Spleen (tissue), 11 donors: ENCODE data around the gene PPP1R15B. TPM values are rescaled to one million over a fixed set of nuclear protein-coding genes. Genes with fewer than 3 reads are reported as not detected.
"Not testable (repeated sequence)": the region's sequence is repeated elsewhere in the genome, so short reads cannot be mapped to it uniquely, and the experiment has no call there.

Source experiments
- DNase-seq: peaks from one replicate; pipeline ENCODE4 v3.0.0-alpha.2; 2020
- H3K27ac ChIP-seq, 8 donors: fragments of 200-600 bp; sonication (generic) in 7 of 8; 1 replicate in 4 of 8; 2 replicates in 4 of 8; pipeline versions ENCODE4 v1.5.0 to v1.8.0; 2016 to 2021; ENCODE audit warnings: inconsistent platforms in 4 of 8, mild to moderate bottlenecking in 4 of 8, moderate library complexity in 1 of 8
- H3K27me3 ChIP-seq, 7 donors: fragments of 200-600 bp; sonication (generic) in 6 of 7; replicated peaks in 1 of 7; 1 replicate in 4 of 7; 2 replicates in 3 of 7; pipeline versions ENCODE4 v1.5.0 to v1.8.0; 2016 to 2021; ENCODE audit warnings: inconsistent platforms in 3 of 7, mild to moderate bottlenecking in 1 of 7
- H3K36me3 ChIP-seq, 6 donors: fragments of 200-600 bp; sonication (generic) in 5 of 6; 1 replicate in 4 of 6; 2 replicates in 2 of 6; pipeline versions ENCODE4 v1.5.0 to v1.8.0; 2016 to 2021; ENCODE audit warnings: inconsistent platforms in 2 of 6
- H3K4me1 ChIP-seq, 6 donors: fragments of 200-600 bp; sonication (generic) in 5 of 6; 1 replicate in 3 of 6; 2 replicates in 3 of 6; pipeline versions ENCODE4 v1.5.0 to v1.8.0; 2016 to 2021; ENCODE audit warnings: inconsistent platforms in 3 of 6
- H3K4me3 ChIP-seq, 8 donors: fragments of 200-600 bp; sonication (generic) in 7 of 8; 1 replicate in 4 of 8; 2 replicates in 4 of 8; pipeline versions ENCODE4 v1.5.0 to v1.8.0; 2016 to 2021; ENCODE audit warnings: inconsistent platforms in 4 of 8, mild to moderate bottlenecking in 4 of 8, moderate library complexity in 2 of 8
- H3K9me3 ChIP-seq, 8 donors: fragments of 200-600 bp; sonication (generic) in 7 of 8; 1 replicate in 4 of 8; 2 replicates in 4 of 8; pipeline versions ENCODE4 v1.5.0 to v1.8.0; 2016 to 2021; ENCODE audit warnings: inconsistent platforms in 4 of 8
- POLR2A ChIP-seq, 3 donors: fragments of 450-650 bp; IDR thresholded peaks; one replicate each; pipeline ENCODE4 v1.5.1; 2017; ENCODE audit warnings: antibody characterized with exemption in 3 of 3, mild to moderate bottlenecking in 1 of 3
- POLR2AphosphoS5 ChIP-seq, 3 donors: sonication (generic); formaldehyde crosslinking; IDR thresholded peaks; one replicate each; pipeline ENCODE4 v1.5.1; 2017; ENCODE audit warnings: antibody characterized with exemption in 3 of 3
- WGBS, 5 donors: extraction: QIAGEN DNeasy Blood & Tissue Kit in 3 of 5; methylation state at CpG; one replicate each; pipeline versions ENCODE4 v1.1.5 to v1.1.7; 2013 to 2018; 5-methylcytosine and 5-hydroxymethylcytosine counted together
- intact Hi-C: fragments of 100-400 bp; cut with DNase I; formaldehyde crosslinking; loops from one replicate; pipeline ENCODE4 v1.15.0; 2023; ENCODE audit warnings: low total_unique reads
- polyA plus RNA-seq, 3 donors: library from polyadenylated mRNA; stranded (reverse); fragments of 200-250 nt; gene quantifications; one replicate each; pipeline ENCODE4 v1.2.1, GENCODE V29; 2013
- total RNA-seq, 7 donors: library from RNA; depleted of rRNA in 3 of 7; stranded (reverse); fragments of >200 nt in 3 of 7; fragmentation: NEBNext Ultra II Directional in 4 of 7; extraction: Animal tissue kit (Norgen Biotek cat#: 25700) in 4 of 7; gene quantifications; one replicate each; pipeline versions ENCODE4 v1.1.0 to v1.2.1, GENCODE V29; 2016 to 2021
- TF ChIP-seq, protein P1 (sequence below), 11 experiments: fragments of 200-600 bp in 7 of 11; fragments of 450-650 bp in 4 of 11; sonication (generic) in 4 of 11; IDR thresholded peaks in 8 of 11; conservative IDR thresholded peaks in 3 of 11; 1 replicate in 7 of 11; 2 replicates in 4 of 11; pipeline versions ENCODE4 v1.4.0 to v1.8.0; 2016 to 2021; ENCODE audit warnings: antibody characterized with exemption in 11 of 11, inconsistent platforms in 4 of 11, mild to moderate bottlenecking in 1 of 11
- donor health status: healthy with polysubstance abuse.
- donor health status: DM: no; HTN: no; CAD: no; lungs with moderate emphysema.
- donor health status: DM: no; HTN: no; CAD: no.
- donor health status: Bipolar disorder and iron deficiency.
- donor health status: healthy.
- donor health status: DM: no; HTN: no; CAD: no.
- donor health status: DM: yes; HTN: yes; CAD: no.

The PPP1R15B gene
- total and polyA plus RNA-seq, 10 donors = 10.8 to 73.1 (median 57.8) TPM

DNA sequence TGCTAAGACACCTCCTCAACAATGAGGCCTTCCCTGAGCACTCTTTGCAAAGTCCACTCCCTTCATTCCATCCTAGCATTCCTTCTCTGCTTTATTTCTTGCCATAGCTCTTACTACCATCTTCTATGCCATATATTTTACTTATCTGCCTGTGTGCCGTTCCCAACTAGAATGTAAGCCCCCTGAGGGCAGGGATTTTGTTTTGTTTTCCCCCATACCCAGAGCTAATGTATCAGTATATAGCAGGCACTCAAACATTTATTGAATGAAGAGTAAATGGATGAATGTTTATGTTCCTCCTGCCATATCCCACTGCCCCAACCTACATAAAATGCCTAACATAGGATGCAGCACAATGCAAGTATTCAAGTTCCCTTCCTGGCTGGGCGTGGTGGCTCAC is 14.9 kb upstream of the PPP1R15B start:
- H3K27ac ChIP-seq = peak overlapping the region in 3 of 8 donors; percentile 57 to 64 (median 64)
- intact Hi-C loops = no loop called here
- 83 to 98% (median 94%) methylated on average over 2 of the region's 2 CpGs for WGBS, 5 donors
- peaks cover 0 to 100% (median 63%) of the 10 kb centered on the region in 6 donors for H3K36me3 ChIP-seq
- TF ChIP-seq POLR2A (IDR thresholded peaks at IDR 0.05) = no peak
- TF ChIP-seq, protein P1, sequence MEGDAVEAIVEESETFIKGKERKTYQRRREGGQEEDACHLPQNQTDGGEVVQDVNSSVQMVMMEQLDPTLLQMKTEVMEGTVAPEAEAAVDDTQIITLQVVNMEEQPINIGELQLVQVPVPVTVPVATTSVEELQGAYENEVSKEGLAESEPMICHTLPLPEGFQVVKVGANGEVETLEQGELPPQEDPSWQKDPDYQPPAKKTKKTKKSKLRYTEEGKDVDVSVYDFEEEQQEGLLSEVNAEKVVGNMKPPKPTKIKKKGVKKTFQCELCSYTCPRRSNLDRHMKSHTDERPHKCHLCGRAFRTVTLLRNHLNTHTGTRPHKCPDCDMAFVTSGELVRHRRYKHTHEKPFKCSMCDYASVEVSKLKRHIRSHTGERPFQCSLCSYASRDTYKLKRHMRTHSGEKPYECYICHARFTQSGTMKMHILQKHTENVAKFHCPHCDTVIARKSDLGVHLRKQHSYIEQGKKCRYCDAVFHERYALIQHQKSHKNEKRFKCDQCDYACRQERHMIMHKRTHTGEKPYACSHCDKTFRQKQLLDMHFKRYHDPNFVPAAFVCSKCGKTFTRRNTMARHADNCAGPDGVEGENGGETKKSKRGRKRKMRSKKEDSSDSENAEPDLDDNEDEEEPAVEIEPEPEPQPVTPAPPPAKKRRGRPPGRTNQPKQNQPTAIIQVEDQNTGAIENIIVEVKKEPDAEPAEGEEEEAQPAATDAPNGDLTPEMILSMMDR (IDR thresholded peaks at IDR 0.05 in 8 of 11, conservative IDR thresholded peaks at IDR 0.05 in 3 of 11) = no peak
- no peak for TF ChIP-seq POLR2AphosphoS5 (IDR thresholded peaks at IDR 0.05)
- peaks cover 0 to 26% (median 4%) of the 10 kb centered on the region in 6 donors for H3K4me1 ChIP-seq
- no peak overlapping the region for H3K4me3 ChIP-seq
- no peaks in the 10 kb centered on the region for H3K27me3 ChIP-seq
- DNase-seq = no peak
- H3K9me3 ChIP-seq = no peaks in the 10 kb centered on the region

GRCh38 chr1:204426035-204426436 is 14.4 kb upstream of the PPP1R15B start:
- peak overlapping the region in 2 of 8 donors; percentile 64 for H3K27ac ChIP-seq
- TF ChIP-seq, protein P1 (IDR thresholded peaks at IDR 0.05 in 8 of 11, conservative IDR thresholded peaks at IDR 0.05 in 3 of 11) = no peak
- TF ChIP-seq POLR2A (IDR thresholded peaks at IDR 0.05) (no peak), POLR2AphosphoS5 (IDR thresholded peaks at IDR 0.05) (no peak)
- DNase-seq = no peak
- no peaks in the 10 kb centered on the region for H3K9me3 ChIP-seq
- no peak overlapping the region for H3K4me3 ChIP-seq
- intact Hi-C loops = no loop called here
- no peaks in the 10 kb centered on the region for H3K27me3 ChIP-seq
- H3K4me1 ChIP-seq = peaks cover 0 to 23% (median 3%) of the 10 kb centered on the region in 6 donors
- peaks cover 0 to 100% (median 62%) of the 10 kb centered on the region in 6 donors for H3K36me3 ChIP-seq
- 91 to 98% (median 93%) methylated on average over 5 of the region's 5 CpGs for WGBS, 5 donors

GRCh38 chr1:204424621-204425020 is 13.0 kb upstream of the PPP1R15B start:
- no peak for DNase-seq
- Histone ChIP-seq H3K4me3 (no peak overlapping the region), H3K27ac (no peak overlapping the region), H3K4me1 (peaks cover 0 to 32% (median 2%) of the 10 kb centered on the region in 6 donors), H3K36me3 (peaks cover 0 to 87% (median 54%) of the 10 kb centered on the region in 6 donors), H3K9me3 (no peaks in the 10 kb centered on the region), H3K27me3 (no peaks in the 10 kb centered on the region)
- intact Hi-C loops = no loop called here
- TF ChIP-seq POLR2A (IDR thresholded peaks at IDR 0.05) (no peak), POLR2AphosphoS5 (IDR thresholded peaks at IDR 0.05) (peak in 1 of 3 donors; percentile 30)
- TF ChIP-seq, protein P1 (IDR thresholded peaks at IDR 0.05 in 8 of 11, conservative IDR thresholded peaks at IDR 0.05 in 3 of 11) = no peak
- 93 to 97% (median 94%) methylated on average over 4 to 10 of the region's 10 CpGs for WGBS, 5 donors

- 84 to 94% (median 90%) methylated on average over 8 of the region's 8 CpGs for whole genome bisulfite sequencing, 5 donors
- intact Hi-C loops, DNase-seq, H3K27me3 ChIP-seq, H3K4me3 ChIP-seq, H3K9me3 ChIP-seq: not testable (repeated sequence)
- peaks cover 10 to 53% (median 20%) of the 10 kb centered on the region in 6 donors for H3K4me1 ChIP-seq
- H3K27ac ChIP-seq = peak overlapping the region in 6 of 8 donors; percentile 38 to 73 (median 54)
- H3K36me3 ChIP-seq = peaks cover 0 to 63% (median 38%) of the 10 kb centered on the region in 6 donors
Measured at GRCh38 chr1:204422061-204422705, 10.6 kb upstream of the PPP1R15B start.
